Pancreas (tissue), 10 donors: Measurements from ENCODE around the gene XPO6. TPM values are rescaled to one million over a fixed set of nuclear protein-coding genes. Genes with fewer than 3 reads are reported as not detected.

ENCODE experiments used
- ATAC-seq, 4 donors: fragments of 200-7000 bp; cut with Tn5 transposase; one replicate each; pipeline versions ENCODE4 v1.8.0 to v1.9.1; 2020; ENCODE audit warnings: mild to moderate bottlenecking in 4 of 4, moderate library complexity in 4 of 4
- DNase-seq, 6 donors: peaks; one replicate each; pipeline ENCODE4 v3.0.0-alpha.2; 2020
- FAIRE-seq: peaks from 2 replicates; lab custom pipeline; 2012; peaks lifted over from hg19 to GRCh38; lab: Jason Lieb, UNC
- H3K27ac ChIP-seq, 4 donors: fragments of 200-600 bp; sonication (generic); 1 replicate in 3 of 4; 2 replicates in 1 of 4; pipeline versions ENCODE4 v1.5.0 to v1.8.0; 2020
- H3K27me3 ChIP-seq, 4 donors: fragments of 200-600 bp; one replicate each; pipeline ENCODE4 v1.8.0; 2021
- H3K36me3 ChIP-seq, 3 donors: fragments of 200-600 bp; sonication (generic) in 1 of 3; one replicate each; pipeline versions ENCODE4 v1.5.0 to v1.8.0; 2020 to 2021
- H3K4me1 ChIP-seq, 3 donors: fragments of 200-600 bp; one replicate each; pipeline ENCODE4 v1.8.0; 2021
- H3K4me3 ChIP-seq, 4 donors: fragments of 200-600 bp; sonication (generic) in 2 of 4; one replicate each; pipeline versions ENCODE4 v1.5.0 to v1.8.0; 2020 to 2021
- H3K9me3 ChIP-seq, 4 donors: fragments of 200-600 bp; one replicate each; pipeline ENCODE4 v1.8.0; 2021
- WGBS, 2 donors: extraction: QIAGEN DNeasy Blood & Tissue Kit; methylation state at CpG; one replicate each; pipeline ENCODE4 v1.1.7; 2013; 5-methylcytosine and 5-hydroxymethylcytosine counted together
- intact Hi-C, 3 donors: fragments of 100-400 bp; cut with DNase I; formaldehyde crosslinking; loops; one replicate each; pipeline versions ENCODE4 v1.11.1 to v1.14.2; 2022
- polyA plus RNA-seq, 2 donors: library from polyadenylated mRNA; stranded (reverse); fragments of 200-250 nt; gene quantifications; one replicate each; pipeline ENCODE4 v1.2.3, GENCODE V29; 2013
- total RNA-seq, 6 donors: library from RNA; stranded (reverse); fragmentation: NEBNext Ultra II Directional in 4 of 6; extraction: Animal tissue kit (Norgen Biotek cat#: 25700) in 4 of 6; gene quantifications; one replicate each; pipeline versions ENCODE4 v1.2.1 to v1.2.4, GENCODE V29; 2021 to 2023
- TF ChIP-seq, protein P1 (sequence below), 4 donors: fragments of 200-600 bp; sonication (generic) in 3 of 4; IDR thresholded peaks; one replicate each; pipeline versions ENCODE4 v1.5.0 to v1.8.0; 2021; ENCODE audit warnings: antibody characterized with exemption in 4 of 4
- donor health status: healthy with polysubstance abuse.
- donor health status: DM: no; HTN: no; CAD: no; lungs with moderate emphysema.
- donor health status: DM: no; HTN: no; CAD: no.
- donor health status: control.
- donor health status: control.
- donor health status: Bipolar disorder and iron deficiency.
- donor health status: DM: yes; HTN: yes; CAD: no.
- donor health status: DM: no; HTN: no; CAD: no.
- donor health status: DM: no; HTN: no; CAD: no.
- donor health status: DM: yes; HTN: yes; CAD: no.

Gene XPO6
- total and polyA plus RNA-seq, 8 donors = 32.6 to 73.6 (median 38.5) TPM

GRCh38 chr16:28058839-28059589, 152.8 kb downstream of the XPO6 start:
- intact Hi-C loops = loop anchor here in 1 of 3 donors (10.0 kb wide), 1 partner anchor 64 kb away; no protein-coding TSS in a partner anchor
- no peaks in the 10 kb centered on the region for H3K4me1 ChIP-seq
- H3K27me3 ChIP-seq = peaks cover 0 to 10% (median 5%) of the 10 kb centered on the region in 4 donors
- H3K4me3 ChIP-seq = no peak overlapping the region
- H3K9me3 ChIP-seq = no peaks in the 10 kb centered on the region
- H3K36me3 ChIP-seq = no peaks in the 10 kb centered on the region
- WGBS, 2 donors = 43 to 48% methylated on average over 18 of the region's 18 CpGs
- no peak overlapping the region for H3K27ac ChIP-seq
- ATAC-seq = no peak
- no peak for DNase-seq
- FAIRE-seq = no peak
- TF ChIP-seq, protein P1, sequence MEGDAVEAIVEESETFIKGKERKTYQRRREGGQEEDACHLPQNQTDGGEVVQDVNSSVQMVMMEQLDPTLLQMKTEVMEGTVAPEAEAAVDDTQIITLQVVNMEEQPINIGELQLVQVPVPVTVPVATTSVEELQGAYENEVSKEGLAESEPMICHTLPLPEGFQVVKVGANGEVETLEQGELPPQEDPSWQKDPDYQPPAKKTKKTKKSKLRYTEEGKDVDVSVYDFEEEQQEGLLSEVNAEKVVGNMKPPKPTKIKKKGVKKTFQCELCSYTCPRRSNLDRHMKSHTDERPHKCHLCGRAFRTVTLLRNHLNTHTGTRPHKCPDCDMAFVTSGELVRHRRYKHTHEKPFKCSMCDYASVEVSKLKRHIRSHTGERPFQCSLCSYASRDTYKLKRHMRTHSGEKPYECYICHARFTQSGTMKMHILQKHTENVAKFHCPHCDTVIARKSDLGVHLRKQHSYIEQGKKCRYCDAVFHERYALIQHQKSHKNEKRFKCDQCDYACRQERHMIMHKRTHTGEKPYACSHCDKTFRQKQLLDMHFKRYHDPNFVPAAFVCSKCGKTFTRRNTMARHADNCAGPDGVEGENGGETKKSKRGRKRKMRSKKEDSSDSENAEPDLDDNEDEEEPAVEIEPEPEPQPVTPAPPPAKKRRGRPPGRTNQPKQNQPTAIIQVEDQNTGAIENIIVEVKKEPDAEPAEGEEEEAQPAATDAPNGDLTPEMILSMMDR (IDR thresholded peaks at IDR 0.05) = no peak

DNA sequence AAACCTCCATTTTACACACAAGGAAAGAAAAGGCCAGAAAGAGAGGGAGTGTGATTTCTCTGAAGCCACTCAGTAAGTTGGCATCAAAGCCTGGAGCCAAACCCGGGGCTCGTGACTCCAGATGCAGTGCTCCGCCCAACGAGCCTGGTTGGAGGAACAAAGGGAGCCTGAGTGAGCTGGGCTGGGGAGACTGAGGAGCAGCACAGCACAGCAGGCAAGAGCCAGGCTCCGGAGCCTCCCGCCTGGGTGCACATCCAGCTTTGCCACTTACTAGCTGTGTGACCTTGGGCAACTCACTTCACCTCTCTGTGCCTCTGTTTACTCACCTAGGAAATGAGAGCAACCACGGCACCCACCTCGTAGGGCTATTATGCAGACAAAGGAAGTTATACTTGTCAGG, 153.8 kb downstream of the XPO6 start:
- intact Hi-C loops = loop anchor here in 1 of 3 donors (10.0 kb wide), 1 partner anchor 63 kb away; no protein-coding TSS in a partner anchor
- Histone ChIP-seq H3K36me3 (no peaks in the 10 kb centered on the region), H3K27me3 (peaks cover 0 to 10% (median 3%) of the 10 kb centered on the region in 4 donors), H3K4me3 (no peak overlapping the region), H3K4me1 (no peaks in the 10 kb centered on the region), H3K27ac (no peak overlapping the region), H3K9me3 (no peaks in the 10 kb centered on the region)
- TF ChIP-seq, protein P1 (IDR thresholded peaks at IDR 0.05) = no peak
- no peak for FAIRE-seq
- ATAC-seq = no peak
- DNase-seq = no peak
- 57 to 58% methylated on average over 8 of the region's 8 CpGs for WGBS, 2 donors

GRCh38 chr16:28053461-28053860, 158.3 kb downstream of the XPO6 start:
- Histone ChIP-seq H3K27me3 (no peaks in the 10 kb centered on the region), H3K4me3 (no peak overlapping the region), H3K27ac (no peak overlapping the region), H3K4me1 (no peaks in the 10 kb centered on the region), H3K9me3 (no peaks in the 10 kb centered on the region), H3K36me3 (no peaks in the 10 kb centered on the region)
- intact Hi-C loops = loop anchor here in 1 of 3 donors (10.0 kb wide), 1 partner anchor 59 kb away; no protein-coding TSS in a partner anchor
- no peak for ATAC-seq
- TF ChIP-seq, protein P1 (IDR thresholded peaks at IDR 0.05) = no peak
- no peak for DNase-seq
- 29 to 30% methylated on average over 15 of the region's 15 CpGs for WGBS, 2 donors
- no peak for FAIRE-seq

- Histone ChIP-seq H3K27me3 (no peaks in the 10 kb centered on the region), H3K4me1 (no peaks in the 10 kb centered on the region), H3K27ac (no peak overlapping the region), H3K4me3 (no peak overlapping the region), H3K36me3 (no peaks in the 10 kb centered on the region), H3K9me3 (no peaks in the 10 kb centered on the region)
- no peak for ATAC-seq
- FAIRE-seq = no peak
- intact Hi-C loops = loop anchor here in 1 of 3 donors (10.0 kb wide), 1 partner anchor 58 kb away; no protein-coding TSS in a partner anchor
- DNase-seq = no peak
- TF ChIP-seq, protein P1 (IDR thresholded peaks at IDR 0.05) = no peak
- WGBS, 2 donors = 61 to 70% methylated on average over 8 of the region's 8 CpGs
These were observed 159.3 kb downstream of the XPO6 start for GRCh38 chr16:28052274-28053128.
